Measurements from ENCODE around the gene UACA. TPM values are rescaled to one million over a fixed set of nuclear protein-coding genes. Genes with fewer than 3 reads are reported as not detected.
A peak's percentile ranks its signal among the peaks of the same experiment; 100 is the strongest.
"Not testable (repeated sequence)": the region's sequence is repeated elsewhere in the genome, so short reads cannot be mapped to it uniquely, and the experiment has no call there.

The UACA gene, protein sequence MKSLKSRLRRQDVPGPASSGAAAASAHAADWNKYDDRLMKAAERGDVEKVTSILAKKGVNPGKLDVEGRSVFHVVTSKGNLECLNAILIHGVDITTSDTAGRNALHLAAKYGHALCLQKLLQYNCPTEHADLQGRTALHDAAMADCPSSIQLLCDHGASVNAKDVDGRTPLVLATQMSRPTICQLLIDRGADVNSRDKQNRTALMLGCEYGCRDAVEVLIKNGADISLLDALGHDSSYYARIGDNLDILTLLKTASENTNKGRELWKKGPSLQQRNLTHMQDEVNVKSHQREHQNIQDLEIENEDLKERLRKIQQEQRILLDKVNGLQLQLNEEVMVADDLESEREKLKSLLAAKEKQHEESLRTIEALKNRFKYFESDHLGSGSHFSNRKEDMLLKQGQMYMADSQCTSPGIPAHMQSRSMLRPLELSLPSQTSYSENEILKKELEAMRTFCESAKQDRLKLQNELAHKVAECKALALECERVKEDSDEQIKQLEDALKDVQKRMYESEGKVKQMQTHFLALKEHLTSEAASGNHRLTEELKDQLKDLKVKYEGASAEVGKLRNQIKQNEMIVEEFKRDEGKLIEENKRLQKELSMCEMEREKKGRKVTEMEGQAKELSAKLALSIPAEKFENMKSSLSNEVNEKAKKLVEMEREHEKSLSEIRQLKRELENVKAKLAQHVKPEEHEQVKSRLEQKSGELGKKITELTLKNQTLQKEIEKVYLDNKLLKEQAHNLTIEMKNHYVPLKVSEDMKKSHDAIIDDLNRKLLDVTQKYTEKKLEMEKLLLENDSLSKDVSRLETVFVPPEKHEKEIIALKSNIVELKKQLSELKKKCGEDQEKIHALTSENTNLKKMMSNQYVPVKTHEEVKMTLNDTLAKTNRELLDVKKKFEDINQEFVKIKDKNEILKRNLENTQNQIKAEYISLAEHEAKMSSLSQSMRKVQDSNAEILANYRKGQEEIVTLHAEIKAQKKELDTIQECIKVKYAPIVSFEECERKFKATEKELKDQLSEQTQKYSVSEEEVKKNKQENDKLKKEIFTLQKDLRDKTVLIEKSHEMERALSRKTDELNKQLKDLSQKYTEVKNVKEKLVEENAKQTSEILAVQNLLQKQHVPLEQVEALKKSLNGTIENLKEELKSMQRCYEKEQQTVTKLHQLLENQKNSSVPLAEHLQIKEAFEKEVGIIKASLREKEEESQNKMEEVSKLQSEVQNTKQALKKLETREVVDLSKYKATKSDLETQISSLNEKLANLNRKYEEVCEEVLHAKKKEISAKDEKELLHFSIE (N-terminal part only)
- 16.0 and 19.6 TPM in 2 replicates for total RNA-seq (2014; rRNA removed; shearing (Covaris generic))

DNA sequence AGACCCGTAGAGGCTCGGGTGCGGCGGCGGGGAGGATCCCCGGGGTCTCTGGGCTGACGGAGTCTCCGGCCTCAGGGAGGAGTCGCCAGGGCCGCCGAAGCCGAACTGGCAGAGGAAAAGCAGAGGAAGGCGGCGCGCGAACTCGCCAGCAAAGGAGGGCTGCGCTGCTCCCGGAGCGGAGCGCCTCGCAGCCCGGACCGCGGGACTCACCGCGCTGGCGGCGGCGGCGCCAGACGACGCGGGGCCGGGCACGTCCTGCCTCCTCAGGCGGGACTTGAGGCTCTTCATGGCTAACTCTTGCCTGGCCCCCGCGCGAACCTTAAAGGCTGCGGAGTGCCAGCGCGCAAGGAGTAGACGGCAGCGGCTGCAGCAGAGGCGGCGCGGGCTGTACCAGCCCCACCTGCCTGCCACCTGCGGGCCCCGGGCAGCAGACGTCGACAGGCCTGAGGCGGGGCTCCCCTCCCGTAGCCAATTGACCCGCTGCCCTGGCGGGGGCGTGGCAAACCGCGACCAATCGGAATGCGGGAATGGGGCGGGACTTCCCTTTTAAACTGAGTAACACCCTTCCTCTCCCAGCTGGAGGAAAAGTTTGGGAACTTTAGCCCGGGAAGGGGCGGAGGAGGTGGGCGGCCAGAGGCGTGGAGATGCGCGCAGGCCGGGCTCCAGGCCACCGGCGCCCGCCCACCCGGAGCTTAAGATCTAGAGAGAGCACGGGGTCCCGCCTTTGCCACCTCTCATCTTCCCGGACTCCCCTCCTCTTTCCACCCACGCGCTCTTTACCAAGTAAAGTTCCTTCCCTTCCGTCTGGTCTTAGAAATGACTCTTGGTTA is at the start of gene UACA:
TSS of gene UACA (minus strand) at position 439 of the 830 bp plus-strand sequence. CDS start at position 288, 151 bp downstream.
- DNase-seq (ENCODE audit: low read depth) = peak; percentile 98

DNA sequence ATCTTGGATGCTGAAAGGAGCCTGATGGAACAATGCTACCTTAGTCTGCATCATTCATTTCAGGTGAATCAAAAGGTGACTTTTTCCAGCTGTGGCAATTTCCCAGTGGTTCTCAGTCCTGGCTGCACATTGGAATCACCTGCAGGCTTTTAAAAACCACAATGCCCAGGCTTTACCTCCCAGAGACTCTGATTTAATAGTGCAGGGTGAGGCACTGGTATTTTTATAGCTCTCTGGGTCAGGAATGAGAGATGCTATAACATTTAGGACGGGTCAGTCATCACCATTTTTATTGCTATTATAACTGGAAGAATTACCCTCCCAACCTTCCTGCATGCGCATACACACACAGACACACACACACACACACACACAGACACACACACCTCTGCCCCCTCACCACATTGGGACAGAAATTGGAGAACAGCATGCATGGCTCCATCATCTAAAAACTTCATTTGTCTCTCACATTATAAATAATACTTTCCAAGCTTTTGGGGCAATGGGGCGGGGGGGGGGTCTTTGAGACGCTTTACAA is 49.5 kb upstream of the UACA start:
- DNase-seq (ENCODE audit: low read depth) = no peak

DNA sequence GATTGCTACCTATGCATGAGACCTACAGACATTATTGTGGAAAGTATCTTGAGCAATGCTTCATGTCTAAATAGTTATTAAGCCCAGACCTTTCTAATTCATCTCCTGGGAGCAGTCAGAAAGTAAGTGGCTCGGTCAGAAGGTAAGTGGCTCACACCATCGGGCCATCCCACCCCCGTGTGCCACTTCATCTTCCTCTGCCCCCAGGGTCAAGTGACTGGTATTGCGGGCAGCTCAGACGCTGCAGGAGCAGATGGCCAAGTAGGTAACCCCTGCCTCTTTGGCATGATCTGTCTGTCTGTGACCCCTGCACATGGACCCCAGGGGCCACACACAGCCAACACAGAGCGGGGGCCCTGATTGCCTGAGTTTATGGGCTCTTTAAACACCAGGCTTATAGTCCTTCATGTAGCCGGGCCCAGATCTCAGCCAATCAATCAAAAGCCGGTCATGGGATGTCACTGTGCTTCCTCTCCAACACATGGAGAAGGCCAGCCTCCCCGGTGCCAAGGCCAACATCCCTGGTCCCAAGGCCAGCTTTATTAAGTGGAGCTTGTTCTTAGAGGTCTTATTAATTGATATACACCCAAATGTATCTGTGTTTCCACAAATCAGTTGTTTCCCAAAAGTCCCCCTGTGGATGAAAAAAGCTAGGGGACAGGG is 47.7 kb upstream of the UACA start:
- DNase-seq (ENCODE audit: low read depth) = no peak

DNA sequence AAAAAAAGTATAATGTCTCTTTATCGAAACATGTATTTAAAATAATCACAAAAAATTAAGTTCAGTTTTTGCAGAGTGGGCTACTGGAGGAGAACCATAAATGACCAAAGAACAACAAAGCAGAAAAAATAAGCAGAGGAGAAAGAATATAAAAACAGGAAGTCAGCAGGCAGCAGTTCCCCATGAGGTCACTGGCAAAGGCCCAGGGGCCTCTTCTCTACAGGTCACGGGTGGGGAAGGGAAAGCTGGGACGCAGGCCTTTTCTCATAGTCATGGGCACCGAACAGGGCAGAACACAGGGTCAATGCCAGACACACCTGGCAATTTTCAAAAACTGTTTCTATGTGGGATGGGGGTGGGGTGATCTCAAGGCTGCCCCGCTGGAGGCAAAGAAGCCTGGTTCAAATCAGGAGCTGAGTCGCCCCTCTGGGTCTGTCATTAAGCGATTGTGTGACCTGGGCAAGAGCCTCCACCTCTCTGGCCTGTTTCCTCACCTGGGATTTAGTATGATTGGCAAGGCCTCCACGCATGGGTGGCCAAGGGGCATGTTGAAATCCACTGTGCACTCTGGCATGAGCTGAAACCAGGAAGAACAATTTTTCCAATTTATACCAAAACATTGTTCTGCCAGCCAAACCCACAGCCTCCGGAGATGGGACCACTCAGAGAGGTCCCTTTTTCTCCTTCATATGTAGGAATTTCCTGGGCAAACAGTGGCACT is 43.8 kb upstream of the UACA start:
- DNase-seq (ENCODE audit: low read depth) = no peak

DNA sequence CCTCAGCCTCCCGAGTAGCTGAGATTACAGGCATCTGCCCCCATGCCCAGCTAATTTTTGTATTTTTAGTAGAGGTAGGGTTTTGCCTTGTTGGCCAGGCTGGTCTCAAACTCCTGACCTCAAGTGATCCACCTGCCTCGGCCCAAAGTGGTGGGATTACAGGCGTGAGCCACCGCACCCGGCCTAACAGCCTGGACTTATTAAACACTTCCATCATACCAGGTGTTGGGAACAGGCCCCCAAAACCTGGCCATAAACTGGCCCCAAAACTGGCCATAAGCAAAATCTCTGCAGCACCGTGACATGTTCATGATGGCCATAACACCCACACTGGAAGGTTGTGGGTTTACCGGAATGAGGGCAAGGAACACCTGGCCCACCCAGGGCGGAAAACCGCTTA is 41.0 kb upstream of the UACA start:
- DNase-seq (ENCODE audit: low read depth) = not testable (repeated sequence)

DNA sequence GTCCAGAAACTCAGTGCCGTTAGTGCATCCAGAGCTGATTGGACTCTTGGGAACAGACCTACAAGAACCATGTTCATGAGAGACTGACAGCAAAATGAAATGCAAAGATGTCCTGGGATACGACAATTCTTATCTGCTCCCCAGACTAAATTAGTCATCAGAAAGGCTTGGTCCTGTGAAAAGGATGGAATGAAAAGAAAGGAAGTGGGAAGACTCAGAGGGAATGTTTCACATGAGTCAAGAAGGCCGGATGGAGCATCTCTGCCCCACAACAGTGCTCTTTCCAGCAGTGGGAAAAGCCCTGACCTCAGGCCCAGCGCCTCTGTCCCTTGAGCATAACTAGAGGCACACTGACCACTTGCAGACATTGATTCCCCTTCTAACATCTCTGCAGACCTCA is 39.3 kb upstream of the UACA start:
- peak; percentile 75 for DNase-seq (ENCODE audit: low read depth)

DNA sequence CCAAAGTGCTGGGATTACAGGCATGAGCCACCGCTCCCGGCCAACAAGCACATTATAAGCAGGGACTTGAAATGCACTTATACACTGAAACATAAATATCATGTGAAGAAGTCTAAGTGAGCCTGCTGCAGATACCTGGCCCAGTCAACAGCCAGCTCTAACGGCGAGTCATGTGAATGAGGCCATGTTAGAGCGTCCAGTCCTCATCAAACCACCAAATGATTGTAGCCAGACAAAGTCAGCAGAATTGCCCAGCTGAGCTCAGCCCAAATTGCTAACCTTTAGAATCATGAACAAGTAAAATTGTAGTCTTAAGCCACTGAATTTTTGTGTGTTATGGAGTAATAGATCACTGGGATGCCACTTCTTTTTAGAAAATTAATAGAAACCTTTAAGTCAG is 37.8 kb upstream of the UACA start:
- DNase-seq (ENCODE audit: low read depth) = no peak

DNA sequence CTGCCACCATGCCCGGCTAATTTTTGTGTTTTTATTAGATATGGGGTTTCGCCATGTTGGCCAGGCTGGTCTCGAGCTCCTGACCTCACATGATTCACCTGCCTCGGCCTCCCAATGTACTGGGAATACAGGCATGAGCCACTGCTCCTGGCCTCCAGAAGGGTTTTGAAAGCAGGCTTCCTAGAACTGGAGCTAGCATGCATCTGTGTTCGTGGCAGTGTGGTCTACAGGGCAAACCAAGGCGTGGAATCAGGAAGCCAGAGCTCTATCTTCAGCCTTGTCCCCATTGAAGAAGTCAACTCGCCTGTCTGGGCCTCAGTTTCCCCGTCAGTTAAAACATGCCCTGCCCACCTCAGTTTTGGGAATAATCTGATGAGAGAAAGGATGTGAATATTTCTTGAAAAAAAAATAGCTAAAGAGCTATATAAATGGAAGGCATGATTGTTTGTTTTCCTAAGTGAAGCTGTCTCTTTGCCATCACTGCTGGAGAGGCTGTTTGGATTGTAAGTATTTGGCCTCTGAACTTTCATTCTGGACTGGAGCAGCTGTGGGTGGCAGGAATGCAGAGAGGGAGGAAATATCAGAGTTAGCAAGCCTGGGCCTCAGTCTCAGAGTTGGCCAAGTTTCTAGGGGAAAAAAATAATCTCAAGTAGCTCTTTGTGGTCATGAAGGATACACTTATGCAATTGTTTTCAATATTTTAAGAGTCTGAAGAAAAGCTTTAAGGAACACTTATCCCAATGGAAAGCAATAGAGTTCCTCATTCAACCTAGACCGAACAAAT is 36.5 kb upstream of the UACA start:
- DNase-seq (ENCODE audit: low read depth) = peak; percentile 60

DNA sequence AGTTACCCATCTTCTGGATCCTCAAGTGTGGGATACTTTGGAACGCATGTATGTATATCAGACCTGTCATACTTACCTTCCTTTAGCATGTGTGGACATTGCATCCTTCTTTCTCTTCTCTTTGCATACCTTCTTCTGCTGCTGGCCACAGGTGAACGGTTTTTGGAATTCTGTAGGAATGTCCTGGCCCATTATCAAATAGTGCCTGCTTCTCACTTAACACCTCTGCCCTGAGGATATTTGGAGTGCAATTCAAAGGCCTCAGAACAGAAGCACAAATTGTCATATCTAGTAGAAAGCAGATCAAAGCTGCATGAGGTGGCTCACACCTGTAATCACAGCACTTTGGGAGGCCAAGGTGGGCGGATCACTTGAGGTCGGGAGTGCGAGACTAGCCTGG is 34.1 kb upstream of the UACA start:
- DNase-seq (ENCODE audit: low read depth) = no peak

DNA sequence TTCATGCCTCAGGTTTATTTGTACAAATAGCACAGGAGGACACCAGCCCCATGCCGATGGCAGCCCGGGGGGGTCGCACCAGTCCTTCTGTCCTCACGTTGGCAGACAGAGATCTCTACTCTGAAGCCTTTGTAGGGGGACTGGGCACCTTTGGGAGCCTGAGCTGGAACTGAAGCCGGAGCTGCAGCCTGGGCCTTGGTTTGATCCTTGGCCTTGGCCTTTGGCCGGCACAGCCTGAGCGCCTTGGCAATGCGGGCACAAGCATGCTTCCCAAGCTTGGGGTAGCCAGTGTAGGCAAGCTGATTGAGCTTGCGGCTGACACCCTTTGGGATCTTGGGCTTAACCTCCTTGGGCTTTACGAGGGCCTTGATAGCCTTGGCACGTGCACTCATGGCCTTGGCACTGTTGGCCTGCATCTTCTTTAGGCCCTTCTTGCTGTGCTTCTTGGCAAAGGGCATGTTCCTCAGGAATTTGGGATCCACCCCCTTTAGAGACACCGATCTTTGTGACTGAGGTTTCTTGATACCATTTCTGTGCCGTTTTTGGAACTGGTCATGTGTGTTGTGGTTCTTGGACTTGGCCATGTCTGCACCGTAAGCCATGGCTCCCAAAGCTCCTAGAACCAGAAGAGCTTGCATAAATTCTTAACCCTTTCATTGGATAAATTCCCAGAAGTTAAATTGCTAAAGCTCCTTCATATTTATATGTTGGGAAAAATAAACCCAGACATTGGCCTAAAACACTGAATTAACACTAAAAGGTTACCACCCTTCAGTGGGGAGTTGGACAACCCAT is 33.4 kb upstream of the UACA start:
- no peak for DNase-seq (ENCODE audit: low read depth)

DNA sequence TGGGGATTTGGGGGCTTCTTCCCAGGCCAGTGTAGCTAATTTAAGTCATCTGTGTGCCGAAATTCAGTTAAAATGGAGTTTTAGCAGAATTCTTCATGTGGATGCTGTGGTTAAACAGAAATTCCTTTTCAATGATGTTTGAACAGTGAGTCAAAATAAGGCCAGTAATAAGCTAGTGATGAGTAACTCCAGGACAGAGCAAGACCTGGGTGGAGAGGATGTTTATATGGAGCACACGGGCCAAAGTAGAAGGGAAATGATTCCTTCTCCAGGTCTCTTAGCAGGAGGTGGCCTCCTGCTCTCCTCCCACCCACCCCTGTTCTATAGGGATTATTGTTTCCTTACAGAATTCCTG is 31.9 kb upstream of the UACA start:
- peak; percentile 89 for DNase-seq (ENCODE audit: low read depth)

DNA sequence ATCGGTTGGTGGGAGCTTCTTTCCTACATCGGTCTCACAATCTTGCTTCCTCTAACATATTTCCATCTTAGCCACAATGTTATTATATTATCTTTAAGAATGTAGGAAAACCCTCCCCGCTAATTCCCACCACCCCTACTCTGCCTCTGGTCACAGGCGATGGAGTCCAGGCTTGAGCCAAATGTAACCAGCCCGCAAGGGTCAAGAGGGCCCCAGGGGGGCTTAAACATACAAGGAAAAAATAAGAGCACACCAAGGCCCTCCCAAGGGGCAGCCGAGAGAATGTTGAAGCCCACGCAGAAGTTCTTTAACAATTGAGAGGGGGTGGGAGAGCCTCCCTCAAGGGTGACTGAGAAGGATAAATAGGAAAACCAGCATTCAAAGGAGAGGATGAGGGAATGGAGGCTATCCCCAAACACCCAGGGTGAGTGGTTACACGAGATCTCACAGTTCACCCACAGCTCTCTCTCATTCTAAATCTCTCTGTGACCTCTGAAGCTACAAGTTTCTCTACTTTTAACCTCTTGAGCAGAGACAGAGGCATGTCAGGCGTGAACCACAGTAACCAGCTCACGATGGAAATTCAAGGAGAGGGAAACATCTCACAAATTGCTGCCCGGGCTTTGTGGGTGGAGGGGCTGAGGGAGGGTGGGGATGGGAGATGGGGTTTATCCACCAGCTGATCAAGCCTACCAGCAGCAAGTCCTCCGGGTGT is 31.4 kb upstream of the UACA start:
- peak; percentile 65 for DNase-seq (ENCODE audit: low read depth)

DNA sequence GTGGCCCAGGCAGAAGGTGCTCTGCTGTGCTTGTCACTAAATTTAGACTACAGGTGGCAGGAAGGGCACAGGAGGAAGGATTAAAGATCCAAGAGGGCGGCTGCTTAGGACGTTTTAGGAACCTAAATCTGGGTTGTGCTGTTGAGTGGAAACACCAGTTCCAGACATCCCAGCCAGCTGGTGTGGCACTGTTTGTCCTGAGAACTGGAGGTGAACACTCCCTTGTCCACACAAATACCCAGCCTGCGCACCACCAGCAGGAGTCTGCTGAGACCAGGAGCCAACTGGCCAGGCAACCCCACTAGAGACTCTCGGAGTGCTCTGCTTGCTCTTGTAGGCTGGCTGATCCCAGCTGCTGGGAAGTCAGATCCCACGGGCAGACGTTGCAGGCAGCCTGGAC is 30.3 kb upstream of the UACA start:
- no peak for DNase-seq (ENCODE audit: low read depth)

DNA sequence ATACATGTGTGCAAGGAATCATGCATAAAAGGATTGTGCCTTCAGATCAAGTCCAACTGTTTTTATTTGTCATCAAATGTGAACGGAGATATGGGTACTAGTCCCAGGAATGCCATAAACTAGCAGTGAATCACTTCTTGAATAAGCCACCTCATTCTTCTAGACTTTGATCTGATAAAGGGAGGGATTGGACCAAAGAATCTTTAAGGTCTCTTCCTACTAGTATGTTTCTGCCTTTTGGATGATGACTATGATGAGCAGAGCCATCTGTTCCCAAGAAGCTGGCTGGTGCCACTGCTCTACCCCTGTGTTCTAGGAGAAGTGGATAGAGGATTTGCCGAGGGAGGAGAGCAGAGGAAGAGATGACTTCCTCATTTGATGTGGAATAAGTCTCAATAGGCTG is 28.8 kb upstream of the UACA start:
- peak; percentile 53 for DNase-seq (ENCODE audit: low read depth)

DNA sequence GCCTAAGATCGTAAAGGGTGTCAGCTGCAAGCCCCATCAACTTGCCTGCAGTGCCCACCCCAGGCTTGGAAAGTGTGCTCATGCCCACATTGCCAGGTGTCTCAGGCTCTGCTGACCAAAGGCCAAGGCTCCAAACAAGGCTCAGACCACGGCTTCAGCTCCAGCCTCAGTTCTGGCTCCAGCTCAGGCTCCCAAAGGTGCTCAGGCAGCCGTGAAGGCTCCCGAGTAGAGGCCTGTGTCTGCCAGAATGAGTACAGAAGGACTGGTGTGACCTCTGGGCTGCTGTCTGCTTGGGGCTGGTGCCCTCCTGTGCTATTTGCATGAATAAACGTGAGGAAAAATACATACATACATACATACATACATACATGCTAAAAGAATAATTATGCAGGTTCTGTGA is 27.9 kb upstream of the UACA start:
- DNase-seq (ENCODE audit: low read depth) = no peak

DNA sequence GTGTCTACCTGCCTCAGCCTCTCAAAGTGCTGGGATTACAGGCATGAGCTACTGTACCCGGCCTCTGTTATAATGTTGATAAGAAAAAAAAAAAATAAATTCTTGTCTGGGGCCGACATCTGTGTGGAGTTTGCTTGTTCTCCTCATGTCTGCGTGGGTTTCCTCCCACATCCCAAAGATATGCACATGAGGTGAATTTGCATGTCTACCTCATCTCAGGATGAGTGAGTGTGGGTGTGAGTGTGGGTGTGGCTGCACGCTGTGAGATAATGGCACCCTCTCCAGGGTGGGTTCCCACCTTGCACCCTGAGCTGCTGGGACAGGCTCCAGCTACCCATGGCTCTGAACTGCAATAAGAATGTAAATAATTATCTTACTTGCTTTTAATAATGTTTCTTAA is 25.9 kb upstream of the UACA start:
- DNase-seq (ENCODE audit: low read depth) = peak; percentile 27

Data from Daoy (cell line).